ENCODE results near the gene TOM1L2.
"Not testable (repeated sequence)": the region's sequence is repeated elsewhere in the genome, so short reads cannot be mapped to it uniquely, and the experiment has no call there.

DNA sequence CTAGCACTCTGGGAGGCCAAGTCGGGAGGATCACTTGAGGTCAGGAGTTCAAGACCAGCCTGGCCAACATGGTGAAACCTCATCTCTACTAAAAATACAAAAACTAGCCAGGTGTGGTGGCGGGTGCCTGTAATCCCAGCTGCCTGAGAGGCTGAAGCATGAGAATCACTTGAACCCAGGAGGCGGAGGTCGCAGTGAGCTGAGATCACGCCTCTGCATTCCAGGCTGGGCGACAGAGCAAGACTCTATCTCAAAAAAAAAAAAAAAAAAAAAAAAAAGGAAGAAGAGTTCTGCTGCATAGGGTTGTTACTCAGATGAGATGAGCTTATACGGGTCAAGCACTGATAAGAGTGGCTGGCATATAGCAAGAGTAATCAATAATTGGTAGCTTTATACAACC lies 32.3 kb downstream of the TOM1L2 start:
- TF ChIP-seq RCOR1 (IDR thresholded peaks at IDR 0.05; ENCODE audit: insufficient replicate concordance, low read length); POLR2A (IDR thresholded peaks at IDR 0.05; ENCODE audit: low read depth, low read length); CHD1 (IDR thresholded peaks at IDR 0.05; ENCODE audit: low read depth, low read length); BHLHE40 (IDR thresholded peaks at IDR 0.05; ENCODE audit: low read depth, low read length); RFX5 (IDR thresholded peaks at IDR 0.05; ENCODE audit: low read depth, low read length); FOS (IDR thresholded peaks at IDR 0.05; ENCODE audit: low read depth, low read length); MAFK (IDR thresholded peaks at IDR 0.05; ENCODE audit: low read depth, low read length); SMC3 (IDR thresholded peaks at IDR 0.05; ENCODE audit: low read depth, low read length); NFE2L2 (IDR thresholded peaks at IDR 0.05; ENCODE audit: low read depth, low read length); RAD21 (IDR thresholded peaks at IDR 0.05; ENCODE audit: low read length): not testable (repeated sequence)
- TF ChIP-seq, protein P1, sequence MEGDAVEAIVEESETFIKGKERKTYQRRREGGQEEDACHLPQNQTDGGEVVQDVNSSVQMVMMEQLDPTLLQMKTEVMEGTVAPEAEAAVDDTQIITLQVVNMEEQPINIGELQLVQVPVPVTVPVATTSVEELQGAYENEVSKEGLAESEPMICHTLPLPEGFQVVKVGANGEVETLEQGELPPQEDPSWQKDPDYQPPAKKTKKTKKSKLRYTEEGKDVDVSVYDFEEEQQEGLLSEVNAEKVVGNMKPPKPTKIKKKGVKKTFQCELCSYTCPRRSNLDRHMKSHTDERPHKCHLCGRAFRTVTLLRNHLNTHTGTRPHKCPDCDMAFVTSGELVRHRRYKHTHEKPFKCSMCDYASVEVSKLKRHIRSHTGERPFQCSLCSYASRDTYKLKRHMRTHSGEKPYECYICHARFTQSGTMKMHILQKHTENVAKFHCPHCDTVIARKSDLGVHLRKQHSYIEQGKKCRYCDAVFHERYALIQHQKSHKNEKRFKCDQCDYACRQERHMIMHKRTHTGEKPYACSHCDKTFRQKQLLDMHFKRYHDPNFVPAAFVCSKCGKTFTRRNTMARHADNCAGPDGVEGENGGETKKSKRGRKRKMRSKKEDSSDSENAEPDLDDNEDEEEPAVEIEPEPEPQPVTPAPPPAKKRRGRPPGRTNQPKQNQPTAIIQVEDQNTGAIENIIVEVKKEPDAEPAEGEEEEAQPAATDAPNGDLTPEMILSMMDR (conservative IDR thresholded peaks at IDR 0.05; ENCODE audit: low read depth, low read length) = not testable (repeated sequence)

All from IMR-90 (cell line).